HG03066 (cell line): ENCODE data around the gene DPP7.

Experiments
- ATAC-seq: cut with Tn5 transposase; IDR thresholded peaks from one replicate; pipeline ENCODE4 v1.9.1; 2021; ENCODE audit warnings: low read depth; ENCODE audit not compliant: unreplicated experiment

The DPP7 gene

DNA sequence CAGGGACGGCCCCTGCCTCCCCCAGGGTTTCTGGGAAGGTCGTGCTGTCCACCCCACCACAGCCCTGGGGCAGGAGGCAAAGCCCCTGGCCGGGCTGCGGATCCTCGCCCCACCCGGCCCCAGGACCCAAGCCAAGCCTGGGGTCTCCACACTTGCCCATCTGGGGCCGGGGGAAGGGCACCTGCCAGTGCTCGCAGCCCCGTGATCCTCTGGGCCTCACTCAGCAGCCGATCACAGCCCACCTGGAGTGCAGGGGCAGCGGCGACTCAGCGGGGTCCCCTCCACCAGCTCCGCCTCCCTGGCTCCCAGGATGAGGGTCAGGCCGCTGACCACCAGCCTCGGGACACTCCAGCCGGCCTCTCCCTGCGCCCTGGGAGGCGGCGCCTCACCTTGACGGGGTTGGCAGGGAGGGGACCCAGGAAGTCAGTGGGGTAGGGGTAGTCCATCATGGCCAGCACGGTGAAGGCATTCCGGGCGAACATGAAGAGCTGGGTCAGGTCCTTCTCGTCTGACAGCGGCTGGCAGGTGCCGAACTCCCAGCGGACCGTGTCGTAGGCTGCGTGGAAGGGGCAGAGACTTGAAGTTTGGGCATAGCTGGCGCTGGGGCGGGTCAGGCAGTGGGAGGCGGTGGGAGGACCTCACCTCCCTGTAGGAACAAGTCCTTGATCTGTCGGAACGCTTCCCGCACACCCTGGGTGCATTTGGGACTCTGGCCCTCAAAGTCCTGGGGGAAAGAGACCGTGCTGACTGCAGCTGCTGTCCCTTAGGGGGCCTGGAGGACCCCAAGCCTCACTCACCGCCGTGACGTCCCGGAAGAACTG lies 1.8 kb downstream of the DPP7 start:
- ATAC-seq = no peak

DNA sequence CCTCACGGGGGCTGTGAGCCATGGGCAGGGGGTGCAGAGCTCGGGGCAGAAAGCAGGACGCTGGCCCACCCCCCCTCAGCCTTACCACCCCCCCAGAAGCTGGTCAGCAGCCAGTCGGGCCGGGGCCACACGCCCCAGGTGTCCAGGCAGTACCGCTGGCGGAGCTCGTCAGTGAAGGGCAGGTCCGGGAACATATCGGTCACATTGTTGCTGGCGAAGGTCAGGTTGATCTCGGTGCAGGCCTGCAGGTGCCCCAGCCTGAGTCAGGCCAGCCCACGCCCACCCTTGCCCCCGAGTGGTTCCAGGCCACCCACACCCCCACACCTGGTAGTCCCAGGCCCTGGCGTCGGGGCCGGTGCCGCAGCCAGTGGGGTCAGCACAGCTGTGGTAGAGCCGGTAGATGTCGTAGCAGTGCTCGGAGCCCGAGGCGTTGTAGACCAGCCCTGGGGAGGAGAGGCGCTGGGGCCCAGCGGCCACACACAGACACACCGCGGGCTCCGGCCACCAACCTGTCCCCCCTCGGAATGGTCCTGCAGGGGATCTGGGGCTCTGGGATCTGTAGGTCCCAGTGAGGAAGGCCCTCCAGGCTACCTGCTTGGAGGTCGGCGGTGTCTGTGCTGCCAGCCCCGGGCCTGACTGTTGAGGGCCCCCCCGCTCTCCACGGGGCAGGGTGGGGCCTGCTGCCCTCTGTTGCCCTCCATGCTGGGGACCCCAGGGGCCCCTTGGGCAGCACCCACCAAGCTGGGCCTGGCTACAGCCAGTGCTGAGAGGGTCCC lies 2.6 kb downstream of the DPP7 start:
- ATAC-seq = no peak

DNA sequence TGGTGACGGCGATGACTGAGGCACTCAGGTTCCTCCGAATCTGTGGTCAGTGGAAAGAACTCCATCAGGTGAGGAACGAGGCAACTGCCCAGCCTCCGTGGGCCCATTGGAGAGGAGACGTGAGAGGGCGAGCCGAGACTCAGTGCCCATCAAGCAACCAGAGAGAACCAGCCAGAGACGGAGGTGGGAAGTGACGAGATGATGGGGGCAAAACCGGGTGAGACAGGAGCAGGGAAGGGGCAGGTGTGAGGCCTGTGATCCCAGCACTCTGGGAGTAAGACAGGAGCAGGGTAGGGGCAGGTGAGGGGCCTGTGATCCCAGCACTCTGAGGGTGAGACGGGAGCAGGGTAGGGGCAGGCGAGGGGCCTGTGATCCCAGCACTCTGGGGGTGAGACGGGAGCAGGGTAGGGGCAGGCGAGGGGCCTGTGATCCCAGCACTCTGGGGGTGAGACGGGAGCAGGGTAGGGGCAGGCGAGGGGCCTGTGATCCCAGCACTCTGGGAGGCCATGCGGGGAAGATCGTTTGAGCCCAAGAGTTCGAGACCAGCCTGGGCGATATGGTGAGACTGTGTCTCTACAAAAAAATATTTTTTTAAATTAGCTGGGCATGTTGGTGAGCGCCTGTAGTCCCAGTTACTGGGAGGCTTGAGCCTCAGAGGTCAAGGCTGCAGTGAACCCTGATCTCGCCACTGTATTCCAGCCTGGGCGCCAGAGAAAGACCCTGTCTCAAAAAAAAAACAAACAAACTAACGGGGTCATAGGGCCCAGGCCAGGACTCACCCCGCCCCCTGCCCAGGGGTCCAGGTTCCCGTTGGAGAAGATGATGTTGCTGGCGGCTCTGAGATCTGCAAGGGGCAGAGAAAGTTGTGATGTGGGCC lies 3.4 kb downstream of the DPP7 start:
- ATAC-seq = no peak

DNA sequence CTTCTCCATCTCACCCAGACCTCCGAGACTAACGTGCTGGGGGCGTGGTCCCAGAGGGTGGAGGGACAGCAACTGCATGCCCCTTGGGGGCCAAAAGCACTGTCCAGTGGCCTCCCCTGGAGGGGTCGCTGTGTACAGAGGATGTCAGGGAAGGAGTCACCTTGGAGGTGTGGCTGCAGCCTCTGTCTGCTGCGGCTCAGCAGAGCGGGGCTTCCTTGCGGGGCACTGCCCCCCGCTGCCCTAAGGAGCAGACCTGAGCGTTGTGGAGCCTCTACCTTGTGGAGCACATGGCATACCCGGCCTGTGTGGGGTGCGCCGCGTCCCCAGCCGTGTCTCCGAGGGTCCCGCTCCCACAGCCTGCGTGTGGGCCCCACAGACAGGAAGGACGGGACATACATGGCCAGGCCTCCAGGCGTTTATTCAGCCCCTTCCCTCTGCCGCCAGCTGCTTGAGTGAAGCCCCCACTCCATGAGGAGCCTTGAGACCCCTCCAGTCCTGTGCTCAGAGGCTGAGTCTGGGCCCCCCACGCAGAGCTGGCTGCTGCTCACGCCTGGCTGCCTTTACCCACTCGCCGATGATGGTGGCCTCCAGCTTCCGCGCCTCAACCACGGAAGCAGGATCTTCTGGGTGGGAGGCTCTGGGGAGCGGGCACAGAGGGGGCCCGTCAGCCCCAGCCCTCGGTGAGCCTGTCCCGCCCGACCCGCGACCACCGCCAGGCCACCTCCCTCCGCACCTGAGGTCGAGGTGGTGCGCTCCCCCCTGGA lies 4.2 kb downstream of the DPP7 start:
- ATAC-seq = no peak

DNA sequence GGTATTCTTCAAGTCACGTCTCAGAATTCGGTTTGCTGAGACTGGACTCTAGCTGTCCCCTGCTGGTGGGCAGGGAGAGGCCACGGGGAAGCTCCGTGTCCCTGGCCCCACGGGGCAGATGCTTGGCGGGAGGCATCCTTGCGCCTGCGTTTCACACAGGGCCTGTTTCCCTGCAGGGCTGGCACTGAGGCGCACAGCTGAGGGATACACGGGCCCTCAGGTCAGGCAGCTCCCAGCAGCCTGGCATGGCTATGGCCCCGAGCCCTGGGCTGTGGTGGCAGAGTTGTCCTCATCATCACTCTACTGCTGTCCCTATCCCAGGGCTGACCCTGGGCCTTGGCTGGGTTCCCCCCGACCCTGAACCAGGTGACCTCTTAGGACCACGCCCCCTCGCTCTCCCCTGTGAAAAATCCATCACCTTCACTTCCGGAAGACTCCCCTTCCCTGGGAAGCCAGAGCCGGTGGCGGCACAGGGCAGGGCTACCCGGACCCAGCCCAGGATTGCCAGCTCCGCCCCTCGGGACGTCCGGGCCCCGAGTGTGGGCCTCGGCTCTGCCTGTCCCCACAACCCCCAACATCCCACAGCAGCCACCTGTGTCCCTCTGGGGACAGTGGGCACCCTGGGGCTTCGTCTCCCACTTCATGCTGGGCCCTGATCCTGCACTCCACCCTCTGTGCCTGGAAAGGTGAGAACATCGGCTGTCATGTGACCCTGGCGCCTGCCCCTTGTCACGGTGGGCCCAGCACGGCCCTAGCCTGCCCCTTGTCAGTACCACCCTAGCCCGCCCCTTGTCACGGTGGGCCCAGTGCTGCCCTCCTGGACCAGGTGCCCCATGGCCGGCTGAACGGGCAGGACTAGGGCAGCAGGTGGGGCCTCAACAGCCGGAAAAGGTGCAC lies 5.0 kb downstream of the DPP7 start:
- no peak for ATAC-seq

DNA sequence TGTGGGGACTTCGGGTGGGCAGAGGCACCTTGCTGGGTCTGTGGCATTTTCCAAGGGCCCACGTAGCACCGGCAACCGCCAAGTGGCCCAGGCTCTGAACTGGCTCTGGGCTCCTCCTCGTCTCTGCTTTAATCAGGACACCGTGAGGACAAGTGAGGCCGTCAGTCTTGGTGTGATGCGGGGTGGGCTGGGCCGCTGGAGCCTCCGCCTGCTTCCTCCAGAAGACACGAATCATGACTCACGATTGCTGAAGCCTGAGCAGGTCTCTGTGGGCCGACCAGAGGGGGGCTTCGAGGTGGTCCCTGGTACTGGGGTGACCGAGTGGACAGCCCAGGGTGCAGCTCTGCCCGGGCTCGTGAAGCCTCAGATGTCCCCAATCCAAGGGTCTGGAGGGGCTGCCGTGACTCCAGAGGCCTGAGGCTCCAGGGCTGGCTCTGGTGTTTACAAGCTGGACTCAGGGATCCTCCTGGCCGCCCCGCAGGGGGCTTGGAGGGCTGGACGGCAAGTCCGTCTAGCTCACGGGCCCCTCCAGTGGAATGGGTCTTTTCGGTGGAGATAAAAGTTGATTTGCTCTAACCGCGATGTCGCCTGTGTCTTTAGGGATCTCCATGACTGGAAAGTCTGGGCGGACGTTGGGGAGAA lies 5.8 kb downstream of the DPP7 start:
- no peak for ATAC-seq

DNA sequence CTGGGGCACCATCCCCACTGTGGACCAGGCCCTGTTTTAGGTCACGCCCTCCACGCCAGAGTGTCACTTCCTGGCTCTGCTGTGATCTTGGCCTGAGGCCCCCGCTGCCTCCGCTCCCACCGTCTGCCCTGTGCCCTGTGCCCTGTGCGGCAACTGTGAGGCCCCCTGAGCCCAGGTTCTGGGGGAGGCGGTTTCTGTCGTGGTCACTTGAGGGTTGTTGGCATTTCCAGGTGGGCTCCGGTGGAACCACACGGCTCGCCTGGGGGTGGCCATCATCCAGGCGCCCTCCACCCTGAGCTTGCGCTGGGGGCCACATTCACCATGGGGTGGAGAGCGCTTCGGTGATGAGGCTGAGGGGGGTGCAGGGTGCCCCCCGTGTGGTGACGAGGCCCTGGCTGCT lies 6.6 kb downstream of the DPP7 start:
- no peak for ATAC-seq

DNA sequence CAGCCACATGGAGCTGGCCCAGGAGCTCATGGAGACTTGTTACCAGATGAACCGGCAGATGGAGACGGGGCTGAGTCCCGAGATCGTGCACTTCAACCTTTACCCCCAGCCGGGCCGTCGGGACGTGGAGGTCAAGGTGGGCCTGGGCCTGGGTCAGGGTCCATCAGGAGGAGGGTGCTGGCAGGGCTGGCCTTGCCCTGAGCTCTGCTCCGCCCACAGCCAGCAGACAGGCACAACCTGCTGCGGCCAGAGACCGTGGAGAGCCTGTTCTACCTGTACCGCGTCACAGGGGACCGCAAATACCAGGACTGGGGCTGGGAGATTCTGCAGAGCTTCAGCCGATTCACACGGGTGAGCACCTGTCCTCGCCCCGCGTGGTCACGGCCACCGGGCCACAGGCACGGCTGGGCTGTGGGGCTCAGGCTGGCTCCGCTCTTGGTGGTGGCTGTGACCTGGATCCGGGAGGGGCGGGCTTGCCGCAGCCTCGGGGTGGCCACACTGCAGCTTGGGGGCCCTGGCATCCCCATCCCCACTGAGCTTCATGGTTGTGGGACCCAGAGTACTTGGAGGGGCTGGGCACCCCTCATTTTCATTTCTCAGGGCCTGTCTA lies 7.1 kb downstream of the DPP7 start:
- ATAC-seq = no peak

DNA sequence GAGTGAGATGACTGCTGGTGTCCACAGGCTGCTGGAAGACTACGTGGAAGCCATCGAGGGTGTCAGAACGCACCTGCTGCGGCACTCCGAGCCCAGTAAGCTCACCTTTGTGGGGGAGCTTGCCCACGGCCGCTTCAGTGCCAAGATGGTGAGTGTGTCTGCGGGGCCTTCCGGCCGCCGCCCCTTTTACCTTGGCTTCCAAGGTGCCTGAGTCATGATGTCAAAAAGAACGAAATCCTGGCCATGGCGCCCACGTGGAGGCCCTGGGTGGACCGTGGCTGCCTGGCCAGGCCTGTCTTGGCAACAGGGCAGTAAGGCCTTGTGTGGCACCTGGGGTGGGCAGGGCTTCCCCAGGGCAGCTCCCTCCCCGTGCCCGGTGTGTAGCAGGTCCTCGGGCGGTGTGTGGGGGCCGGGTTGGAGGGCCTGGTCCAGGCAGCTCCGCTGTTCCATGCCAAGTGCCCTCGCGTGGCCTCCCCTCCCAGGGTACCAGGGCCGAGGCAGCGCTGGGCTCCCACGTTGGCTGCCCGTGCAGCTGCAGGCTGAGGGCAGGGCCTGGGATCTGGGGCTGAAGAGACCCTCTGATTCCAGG lies 7.8 kb downstream of the DPP7 start:
- no peak for ATAC-seq

DNA sequence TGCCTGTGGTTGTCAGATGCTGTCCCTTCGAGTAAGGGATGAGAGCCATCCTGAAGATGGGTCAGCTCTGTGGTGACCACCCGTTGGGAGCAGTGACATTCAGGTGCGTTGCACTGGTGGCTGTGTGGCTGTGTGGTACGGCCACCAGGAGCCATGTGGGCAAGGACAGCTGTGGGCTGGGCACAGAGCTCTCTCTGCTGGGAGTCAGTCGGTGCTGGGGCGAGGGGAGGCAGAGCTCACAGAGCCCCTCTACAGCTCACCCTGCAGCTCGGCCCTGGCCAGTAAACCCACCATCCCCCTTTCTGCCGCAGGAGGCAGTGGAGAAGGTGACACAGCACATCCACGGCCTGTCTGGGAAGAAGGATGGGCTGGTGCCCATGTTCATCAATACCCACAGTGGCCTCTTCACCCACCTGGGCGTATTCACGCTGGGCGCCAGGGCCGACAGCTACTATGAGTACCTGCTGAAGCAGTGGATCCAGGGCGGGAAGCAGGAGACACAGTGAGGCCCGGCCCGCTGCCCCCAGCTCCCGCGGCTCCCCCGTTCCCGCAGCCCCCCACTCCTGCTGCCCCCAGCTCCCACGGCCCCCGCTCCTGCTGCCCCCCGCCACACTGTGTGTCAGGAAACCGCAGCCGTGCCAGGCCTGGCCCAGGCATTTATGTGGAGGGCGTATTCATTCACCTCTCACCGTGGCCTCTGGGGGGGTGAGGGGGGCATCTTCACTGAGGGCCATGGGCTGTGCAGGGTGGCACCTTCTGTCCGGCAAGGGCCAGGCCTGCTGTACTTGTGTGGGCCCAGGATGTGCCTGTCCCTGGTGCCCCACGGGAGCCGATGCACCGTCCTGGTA lies 8.5 kb downstream of the DPP7 start:
- no peak for ATAC-seq

DNA sequence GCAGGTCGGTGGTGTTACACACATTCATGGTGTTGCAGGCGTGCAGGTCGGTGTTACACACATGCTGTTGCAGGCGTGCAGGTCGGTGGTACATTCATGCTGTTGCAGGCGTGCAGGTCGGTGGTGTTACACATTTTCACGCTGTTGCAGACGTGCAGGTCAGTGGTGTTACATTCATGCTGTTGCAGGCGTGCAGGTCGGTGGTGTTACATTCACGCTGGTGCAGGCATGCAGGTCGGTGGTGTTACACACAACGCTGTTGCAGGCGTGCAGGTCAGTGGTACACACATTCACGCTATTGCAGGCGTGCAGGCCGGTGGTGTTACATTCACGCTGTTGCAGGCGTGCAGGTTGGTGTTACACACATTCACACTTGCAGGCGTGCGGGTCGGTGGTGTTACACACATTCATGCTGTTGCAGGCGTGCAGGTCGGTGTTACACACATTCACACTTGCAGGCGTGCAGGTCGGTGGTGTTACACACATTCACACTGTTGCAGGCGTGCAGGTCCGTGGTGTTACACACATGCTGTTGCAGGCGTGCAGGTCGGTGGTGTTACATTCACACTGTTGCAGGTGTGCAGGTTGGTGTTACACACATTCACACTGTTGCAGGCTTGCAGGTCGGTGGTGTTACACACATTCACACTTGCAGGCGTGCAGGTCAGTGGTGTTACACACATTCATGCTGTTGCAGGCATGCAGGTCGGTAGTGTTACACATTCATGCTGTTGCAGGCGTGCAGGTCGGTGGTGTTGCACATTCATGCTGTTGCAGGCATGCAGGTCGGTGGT lies 11.1 kb downstream of the DPP7 start:
- ATAC-seq = no peak

DNA sequence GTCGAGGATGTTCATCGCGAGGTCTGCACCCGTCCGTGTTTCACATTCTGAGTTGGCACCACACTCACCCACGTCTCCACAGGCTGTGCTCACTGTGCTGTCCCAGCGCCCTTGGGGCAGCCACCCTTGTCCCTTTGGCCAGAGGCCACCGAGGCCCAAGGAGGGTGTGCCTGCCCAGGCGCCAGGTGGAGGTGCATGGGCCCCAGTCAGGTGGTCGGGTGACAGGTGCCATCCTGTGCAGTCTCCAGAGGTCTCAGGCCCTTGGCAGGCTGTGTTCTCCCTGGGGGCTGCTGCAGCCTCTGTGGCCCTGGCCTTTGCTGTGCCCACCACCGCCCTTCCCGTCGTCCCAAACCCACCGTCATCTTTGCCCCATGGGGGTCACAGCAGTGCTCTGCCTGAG lies 15.3 kb downstream of the DPP7 start:
- ATAC-seq = no peak

DNA sequence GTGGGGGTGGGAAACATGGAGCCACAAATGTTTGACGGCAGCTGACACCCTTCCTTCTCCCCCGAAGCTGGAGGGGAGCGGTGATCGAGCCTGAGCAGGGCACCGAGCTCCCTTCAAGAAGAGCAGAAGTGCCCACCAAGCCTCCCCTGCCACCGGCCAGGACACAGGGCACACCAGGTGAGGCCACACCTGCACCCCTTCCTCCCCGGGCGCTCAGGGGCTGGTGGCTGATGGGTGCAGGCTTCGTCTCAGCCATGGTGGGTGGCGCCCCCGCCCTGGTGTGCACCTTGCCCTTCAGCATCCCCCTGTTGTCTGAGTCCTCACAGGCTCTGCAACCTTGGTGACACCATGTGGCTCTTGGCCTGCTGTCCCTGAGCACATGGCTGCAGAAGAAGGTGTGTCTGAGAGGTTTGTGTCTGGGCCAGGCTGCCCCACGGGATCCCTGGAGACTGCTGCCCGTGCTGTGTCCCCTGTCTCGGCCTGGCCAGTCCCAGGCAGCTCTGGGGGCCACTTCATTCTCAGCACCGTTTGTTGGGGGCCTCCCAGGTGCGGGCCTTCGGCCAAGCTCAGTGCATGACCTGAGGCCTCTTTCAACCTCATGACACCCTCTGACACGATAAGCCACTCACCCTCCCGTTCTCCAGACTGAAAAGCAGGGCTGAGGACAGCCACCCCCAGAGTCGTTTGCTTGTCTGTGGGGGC lies 16.6 kb downstream of the DPP7 start:
- ATAC-seq = no peak

DNA sequence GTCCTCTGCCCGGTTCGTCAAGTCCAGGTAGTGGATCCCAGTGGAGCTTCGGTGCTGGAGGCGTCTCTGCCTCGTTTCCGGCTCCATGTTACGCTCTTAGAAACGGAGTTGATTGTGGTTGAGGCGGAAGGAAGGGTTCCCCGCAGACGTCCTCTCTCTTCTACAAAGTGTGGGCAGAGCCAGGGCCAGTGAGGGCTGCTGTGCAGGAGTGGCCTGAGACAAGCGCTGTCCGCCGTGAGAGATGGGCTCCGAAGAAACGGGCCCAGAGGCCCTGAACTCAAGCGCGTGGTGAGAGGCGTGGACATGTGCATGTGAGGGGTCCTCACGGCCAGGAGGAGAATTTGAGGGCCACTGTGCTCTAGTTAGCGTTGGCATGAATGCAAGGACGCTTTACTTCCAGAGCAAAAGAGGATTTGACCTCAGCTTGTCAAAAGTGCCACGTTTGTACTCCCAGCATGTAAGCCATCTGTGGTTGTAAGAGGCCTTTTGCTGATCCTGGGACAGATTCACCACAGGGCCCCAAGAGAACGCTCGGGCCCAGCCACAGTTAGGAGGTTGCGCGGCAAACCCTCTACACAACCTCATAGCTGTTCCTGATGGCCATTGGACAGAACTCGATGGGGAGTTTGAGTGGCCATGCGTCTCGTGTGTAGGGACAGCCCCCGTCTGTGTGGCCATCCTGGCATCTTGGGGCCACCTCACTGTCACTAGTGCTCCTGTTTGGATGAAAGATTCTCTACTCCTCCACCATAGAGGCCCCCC lies 17.6 kb downstream of the DPP7 start:
- ATAC-seq = no peak
